GM12874 (cell line): ENCODE data around the gene WASHC4.

Source experiments
- TF ChIP-seq, protein P1 (sequence below): IDR thresholded peaks from 2 replicates; pipeline ENCODE4 v1.5.1; 2011; ENCODE audit warnings: low read depth, mild to moderate bottlenecking, control low read depth, low read length, moderate library complexity; ENCODE audit not compliant: insufficient read depth

Gene WASHC4

DNA sequence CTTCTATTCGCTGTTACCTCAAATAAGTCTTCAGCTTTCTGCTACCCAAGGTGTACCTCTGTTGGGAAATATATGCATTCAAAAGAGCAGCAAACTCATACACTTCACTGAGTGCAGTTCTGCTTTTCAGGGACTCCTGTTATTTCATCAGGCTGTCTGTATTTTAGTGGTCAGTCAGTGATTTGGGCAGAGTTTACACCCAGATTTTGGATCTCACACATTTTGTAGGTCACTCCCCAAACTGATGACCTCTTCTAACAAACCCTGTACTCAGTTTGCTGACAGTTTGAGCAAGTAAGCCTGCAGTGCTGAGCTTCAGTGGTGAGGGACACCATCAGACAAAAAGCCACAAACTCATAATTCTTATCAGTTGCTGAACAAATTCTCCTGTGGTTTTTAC, 8.2 kb upstream of the WASHC4 start:
- TF ChIP-seq, protein P1, sequence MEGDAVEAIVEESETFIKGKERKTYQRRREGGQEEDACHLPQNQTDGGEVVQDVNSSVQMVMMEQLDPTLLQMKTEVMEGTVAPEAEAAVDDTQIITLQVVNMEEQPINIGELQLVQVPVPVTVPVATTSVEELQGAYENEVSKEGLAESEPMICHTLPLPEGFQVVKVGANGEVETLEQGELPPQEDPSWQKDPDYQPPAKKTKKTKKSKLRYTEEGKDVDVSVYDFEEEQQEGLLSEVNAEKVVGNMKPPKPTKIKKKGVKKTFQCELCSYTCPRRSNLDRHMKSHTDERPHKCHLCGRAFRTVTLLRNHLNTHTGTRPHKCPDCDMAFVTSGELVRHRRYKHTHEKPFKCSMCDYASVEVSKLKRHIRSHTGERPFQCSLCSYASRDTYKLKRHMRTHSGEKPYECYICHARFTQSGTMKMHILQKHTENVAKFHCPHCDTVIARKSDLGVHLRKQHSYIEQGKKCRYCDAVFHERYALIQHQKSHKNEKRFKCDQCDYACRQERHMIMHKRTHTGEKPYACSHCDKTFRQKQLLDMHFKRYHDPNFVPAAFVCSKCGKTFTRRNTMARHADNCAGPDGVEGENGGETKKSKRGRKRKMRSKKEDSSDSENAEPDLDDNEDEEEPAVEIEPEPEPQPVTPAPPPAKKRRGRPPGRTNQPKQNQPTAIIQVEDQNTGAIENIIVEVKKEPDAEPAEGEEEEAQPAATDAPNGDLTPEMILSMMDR, result no peak

DNA sequence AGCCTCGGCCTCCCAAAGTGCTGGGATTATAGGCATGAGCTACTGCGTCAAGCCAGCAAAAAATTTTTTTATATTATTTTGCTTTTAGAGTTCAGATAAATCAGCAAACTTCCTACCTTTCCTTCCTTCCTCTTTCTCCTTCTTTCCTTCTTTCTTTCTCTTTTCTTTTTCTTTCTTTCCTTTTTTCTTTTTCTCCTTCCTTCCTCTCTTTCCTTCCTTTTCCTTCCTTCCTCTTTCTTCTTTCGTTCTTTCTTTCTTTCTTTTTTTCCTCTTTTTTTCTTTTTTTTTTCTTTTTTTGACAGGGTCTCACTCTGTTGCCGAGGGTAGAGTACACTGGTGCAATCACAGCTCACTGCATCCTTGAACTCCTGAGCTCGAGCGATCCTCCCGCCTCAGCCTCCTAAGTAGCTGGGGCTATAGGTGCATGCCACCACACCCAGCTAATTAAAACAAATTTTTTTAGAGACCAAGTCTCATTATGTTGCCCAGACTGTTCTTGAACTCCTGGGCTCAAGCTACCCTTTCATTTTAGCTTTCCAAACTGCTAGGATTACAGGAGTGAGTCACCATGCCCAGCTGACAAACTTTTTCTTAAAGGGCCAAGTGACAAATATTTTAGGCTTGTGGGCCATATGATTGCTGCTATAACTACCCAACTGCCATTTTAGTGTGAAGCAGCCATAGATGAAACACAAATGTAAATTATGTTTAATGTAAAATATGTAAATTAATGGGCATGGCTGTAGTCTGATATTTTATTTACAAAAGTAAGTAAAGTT, 7.1 kb upstream of the WASHC4 start:
- TF ChIP-seq, protein P1, result no peak

DNA sequence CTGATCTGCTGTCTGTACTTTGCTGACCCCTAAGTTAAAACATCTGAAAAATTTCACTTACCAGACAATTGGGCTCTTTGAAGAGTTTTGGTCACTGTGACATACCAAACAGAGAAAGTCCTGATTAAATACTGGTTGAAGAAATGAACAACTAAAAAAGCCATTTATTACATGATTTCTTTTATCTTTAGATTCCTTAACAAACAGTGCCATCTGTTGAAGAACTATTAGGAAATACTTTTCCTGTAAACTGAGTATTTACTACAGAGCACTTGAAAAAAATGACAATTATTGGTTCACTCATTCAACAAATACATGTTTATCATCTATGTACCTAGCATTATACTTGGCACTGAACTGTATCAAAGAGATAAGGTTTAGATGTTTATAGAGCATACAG, 6.5 kb upstream of the WASHC4 start:
- TF ChIP-seq, protein P1, result no peak

- TF ChIP-seq, protein P1, result no peak
These were observed 4.9 kb upstream of the WASHC4 start for GRCh38 chr12:105102673-105103072.

DNA sequence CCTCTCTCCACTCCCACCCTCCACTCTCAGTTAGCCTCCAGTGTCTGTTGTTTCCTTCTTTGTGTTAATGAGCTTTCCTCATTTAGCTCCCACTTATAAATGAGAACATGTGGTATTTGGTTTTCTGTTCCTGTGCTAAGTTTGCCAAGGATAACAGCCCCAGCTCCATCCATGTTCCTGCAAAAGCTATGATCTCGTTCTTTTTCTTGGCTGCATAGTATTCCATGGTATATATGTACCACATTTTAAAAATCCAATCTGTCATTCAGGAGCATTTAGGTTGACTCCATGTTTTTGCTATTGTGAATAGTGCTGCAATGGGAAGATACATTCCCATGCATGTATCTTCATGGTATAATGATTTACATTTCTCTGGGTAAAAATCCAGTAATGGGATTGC, 2.8 kb upstream of the WASHC4 start:
- TF ChIP-seq, protein P1, result no peak

DNA sequence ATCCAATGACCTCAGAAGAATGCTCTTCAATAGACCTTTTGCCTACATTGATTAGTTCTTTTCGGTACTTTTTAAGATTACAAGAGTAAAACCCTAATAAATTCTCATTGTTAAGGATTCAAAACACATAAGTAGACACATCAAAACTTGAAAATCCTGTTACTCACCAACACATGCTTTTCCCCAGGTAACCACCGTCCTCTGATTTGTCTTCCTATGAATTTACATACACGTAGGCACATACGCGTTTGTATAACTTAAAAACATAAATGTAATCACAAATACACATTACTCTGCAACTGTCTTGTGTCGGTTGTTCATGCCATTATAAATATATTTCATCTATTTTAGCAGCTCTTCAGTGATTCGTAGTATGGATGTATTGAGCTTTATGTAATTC, 910 bp upstream of the WASHC4 start:
- TF ChIP-seq, protein P1, result no peak

- TF ChIP-seq, protein P1, result no peak
These were observed 399 bp upstream of the WASHC4 start for GRCh38 chr12:105107171-105107493.
